Prostate gland (tissue), 2 donors: ENCODE measurements around the gene ZNF782.
"Not testable (repeated sequence)": the region's sequence is repeated elsewhere in the genome, so short reads cannot be mapped to it uniquely, and the experiment has no call there.

ENCODE experiments used
- CTCF ChIP-seq, 4 experiments: fragments of 200-600 bp in 2 of 4; fragments of 450-650 bp in 2 of 4; sonication (generic) in 2 of 4; IDR thresholded peaks; 1 replicate in 3 of 4; 2 replicates in 1 of 4; pipeline ENCODE4 v1.5.1; 2016 to 2019; ENCODE audit warnings: antibody characterized with exemption in 4 of 4, mild to moderate bottlenecking in 2 of 4, moderate library complexity in 2 of 4
- POLR2AphosphoS5 ChIP-seq: sonication (generic); formaldehyde crosslinking; IDR thresholded peaks from one replicate; pipeline ENCODE4 v1.6.1; 2017; ENCODE audit warnings: antibody characterized with exemption

DNA sequence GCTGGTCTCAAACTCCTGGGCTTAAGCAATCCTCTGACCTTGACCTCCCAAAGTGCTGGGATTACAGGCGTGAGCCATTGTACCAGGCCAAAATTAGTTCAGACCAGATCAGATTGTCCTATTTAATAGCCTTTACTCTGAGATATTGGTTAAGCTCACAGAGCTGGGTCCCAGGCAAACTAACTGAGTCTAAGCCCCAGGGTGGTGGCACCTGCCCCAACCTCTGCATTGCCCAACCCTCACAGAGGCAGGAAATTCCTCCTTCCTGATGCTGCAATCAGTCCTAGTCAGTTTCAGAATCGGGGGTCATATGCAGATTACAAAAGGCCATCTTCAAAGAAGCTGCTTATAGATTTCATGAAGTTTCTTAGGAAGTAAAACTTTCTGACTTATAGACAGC is 45.7 kb upstream of the ZNF782 start:
- TF ChIP-seq CTCF (IDR thresholded peaks at IDR 0.05); POLR2AphosphoS5: not testable (repeated sequence)
